ENCODE measurements around the gene ERBIN.
"Not testable (repeated sequence)": the region's sequence is repeated elsewhere in the genome, so short reads cannot be mapped to it uniquely, and the experiment has no call there.

ERBIN gene

DNA sequence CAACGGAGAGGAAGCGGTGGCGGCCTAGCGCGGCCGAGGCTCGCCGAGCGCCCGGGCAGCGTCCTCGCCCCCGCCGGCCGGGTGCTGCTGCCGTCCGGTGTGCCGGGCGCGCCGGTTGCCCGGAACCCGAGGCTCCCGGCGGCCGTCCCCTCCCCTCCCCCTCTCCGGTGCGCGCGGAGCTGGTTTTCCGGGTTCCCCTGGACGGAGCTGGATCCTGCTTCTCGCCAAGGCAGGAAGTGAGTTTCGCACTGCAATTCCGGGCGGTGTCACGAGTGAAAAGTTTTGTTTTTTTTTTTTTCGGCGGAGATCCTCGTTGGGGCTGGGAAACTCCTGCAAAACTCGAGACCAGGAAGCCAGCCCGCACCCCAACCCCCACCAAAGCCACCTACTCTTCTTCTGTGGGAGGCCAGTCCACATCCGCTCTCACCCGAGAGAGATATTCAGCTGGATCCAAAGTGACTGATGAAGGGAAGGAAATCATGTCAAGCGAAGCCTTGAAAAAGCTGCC is at the start of gene ERBIN:
Gene ERBIN, plus strand, starts transcription at position 300 of the 508 bp plus-strand sequence. CDS start 66,144 bp downstream, outside the sequence.
- no peak for FAIRE-seq

DNA sequence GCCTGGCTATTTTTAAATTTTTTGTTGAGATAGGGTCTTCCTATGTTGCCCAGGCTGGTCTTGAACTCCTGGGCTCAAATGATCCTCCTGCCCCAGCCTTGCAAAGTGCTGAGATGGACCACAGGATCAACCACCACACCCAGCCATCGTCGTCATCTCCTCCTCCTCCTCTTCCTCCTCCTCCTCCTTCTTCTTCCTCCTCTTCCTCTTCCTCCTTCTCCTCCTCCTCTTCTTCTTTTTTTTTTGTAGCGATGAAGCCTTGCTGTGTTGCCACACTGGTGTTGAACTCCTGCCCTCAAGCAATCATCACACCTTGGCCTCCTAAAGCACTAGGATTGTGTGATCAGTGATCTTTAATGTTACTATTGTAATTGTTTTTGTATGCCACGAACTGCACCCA is 49.4 kb upstream of the ERBIN start:
- FAIRE-seq: no peak

DNA sequence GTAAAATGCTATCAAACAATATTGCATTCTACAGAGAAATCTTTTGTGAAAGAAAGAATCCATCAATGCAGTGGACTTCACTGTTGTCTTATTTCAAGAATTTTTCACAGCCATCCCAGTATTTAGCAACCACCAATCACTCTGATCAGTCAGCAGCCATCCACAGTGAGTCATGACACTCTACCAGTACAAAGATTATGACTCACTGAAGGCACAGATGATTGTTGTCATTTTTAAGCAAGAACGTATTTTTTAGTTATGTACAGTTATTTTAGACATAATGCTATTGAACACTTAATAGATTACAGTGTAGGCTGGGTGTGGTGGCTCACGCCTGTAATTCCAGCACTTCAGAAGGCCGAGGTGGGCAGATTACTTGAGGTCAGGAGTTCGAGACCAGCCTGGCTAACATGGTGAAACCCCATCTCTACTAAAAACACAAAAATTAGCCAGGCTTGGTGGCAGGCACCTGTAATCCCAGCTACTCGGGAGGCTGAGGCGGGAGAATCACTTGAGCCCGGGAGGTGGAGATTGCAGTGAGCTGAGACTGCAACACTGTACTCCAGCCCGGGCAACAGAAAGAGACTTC is 46.6 kb upstream of the ERBIN start:
- not testable (repeated sequence) for FAIRE-seq

- no peak for FAIRE-seq
Observed at GRCh38 chr5:65880496-65881072, 45.8 kb upstream of the ERBIN start.

GRCh38 chr5:65882278-65882677 is 44.1 kb upstream of the ERBIN start:
- FAIRE-seq: no peak

GRCh38 chr5:65883461-65883860 is 42.9 kb upstream of the ERBIN start:
- no peak for FAIRE-seq

DNA sequence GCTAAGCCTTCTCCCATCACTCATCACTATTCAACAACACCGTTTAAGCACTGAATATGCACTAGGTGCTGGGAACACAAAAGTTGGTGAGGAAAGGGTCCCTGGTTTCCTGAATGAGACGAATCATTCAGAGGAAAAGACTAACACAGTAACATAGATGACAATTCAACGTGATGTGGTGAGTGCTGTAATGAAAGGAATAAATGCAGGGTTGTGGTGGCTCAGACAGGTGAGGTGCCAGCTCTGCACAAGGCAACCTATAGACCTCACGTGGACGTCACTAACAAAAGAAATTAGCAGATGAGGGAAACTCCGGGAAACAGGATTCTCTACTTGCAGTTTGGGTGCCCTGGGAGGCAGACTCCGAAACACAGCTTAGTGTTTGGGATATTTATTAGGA is 40.0 kb upstream of the ERBIN start:
- no peak for FAIRE-seq

DNA sequence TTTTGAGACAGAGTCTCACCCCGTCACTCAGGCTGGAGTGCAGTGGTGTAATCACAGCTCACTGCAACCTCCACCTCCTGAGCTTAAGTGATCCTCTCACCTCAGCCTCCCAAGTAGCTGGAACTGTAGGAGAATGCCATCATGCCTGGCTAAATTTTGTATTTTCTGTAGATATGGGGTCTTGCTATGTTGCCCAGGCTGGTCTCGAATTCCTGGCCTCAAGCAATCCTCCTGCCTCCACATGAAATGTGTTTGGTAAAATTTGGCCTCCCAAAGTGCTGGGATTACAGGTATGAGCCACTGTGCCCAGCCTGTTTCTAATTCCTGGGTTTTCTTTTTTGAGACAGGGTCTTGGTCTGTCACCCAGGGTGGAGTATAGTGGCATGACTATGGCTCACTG is 34.4 kb upstream of the ERBIN start:
- not testable (repeated sequence) for FAIRE-seq

GRCh38 chr5:65892801-65893200 is 33.6 kb upstream of the ERBIN start:
- FAIRE-seq: no peak

- FAIRE-seq: no peak
Observed at GRCh38 chr5:65893749-65894430, 32.5 kb upstream of the ERBIN start.

DNA sequence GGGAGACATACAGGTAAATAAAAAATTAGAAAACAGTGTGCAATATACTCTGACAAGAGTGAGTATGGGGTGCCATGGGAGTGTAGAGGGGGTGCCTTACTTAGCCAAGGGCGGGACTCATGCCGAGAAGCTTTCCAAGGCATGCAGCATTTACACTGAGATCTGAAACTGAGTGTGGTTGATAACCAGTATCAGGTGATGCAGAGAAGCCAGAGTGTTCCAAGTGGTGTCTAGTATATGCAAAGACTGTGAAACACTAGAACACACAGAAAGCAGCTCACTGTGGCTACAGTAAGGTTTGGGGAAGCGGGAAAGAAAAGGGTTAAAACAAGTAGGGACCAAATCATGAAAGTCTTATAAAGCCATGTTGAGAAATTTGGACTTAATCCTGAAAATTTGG is 30.5 kb upstream of the ERBIN start:
- FAIRE-seq: no peak

DNA sequence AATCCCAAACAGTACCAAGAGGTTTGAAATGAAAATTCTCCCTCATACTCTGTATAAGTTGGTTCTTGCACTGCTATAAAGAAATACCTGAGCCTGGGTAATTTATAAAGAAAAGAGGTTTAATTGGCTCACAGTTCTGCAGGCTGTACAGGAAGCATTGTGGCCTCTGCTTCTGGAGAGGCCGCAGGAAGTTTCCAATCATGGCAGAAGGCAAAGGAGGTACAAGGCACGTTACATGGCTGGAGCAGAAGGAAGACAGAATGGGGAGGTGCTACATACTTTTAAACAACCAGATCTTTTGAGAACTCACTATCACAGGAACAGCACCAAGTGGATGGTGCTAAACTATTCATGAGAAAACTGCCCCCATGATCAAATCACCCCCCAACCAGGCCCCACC is 25.6 kb upstream of the ERBIN start:
- no peak for FAIRE-seq

DNA sequence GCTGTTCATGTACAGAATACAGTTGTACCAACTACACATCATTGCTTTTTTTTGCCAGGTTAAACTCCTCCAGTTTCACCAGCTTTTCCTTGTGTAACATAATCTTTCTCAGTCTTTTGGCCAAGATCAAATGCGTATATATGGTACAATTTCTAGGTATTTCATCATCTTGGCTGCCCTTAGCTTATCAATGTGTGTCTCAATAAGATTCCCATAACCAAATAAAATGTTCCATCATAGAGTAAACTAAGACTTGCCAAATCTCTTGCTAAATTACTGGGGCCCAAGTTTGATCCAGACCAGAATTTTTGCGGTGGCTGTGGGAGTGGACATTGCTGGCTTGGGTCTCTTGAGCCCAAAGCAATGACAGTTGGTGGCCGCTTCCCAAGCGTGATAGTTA is 24.3 kb upstream of the ERBIN start:
- no peak for FAIRE-seq

DNA sequence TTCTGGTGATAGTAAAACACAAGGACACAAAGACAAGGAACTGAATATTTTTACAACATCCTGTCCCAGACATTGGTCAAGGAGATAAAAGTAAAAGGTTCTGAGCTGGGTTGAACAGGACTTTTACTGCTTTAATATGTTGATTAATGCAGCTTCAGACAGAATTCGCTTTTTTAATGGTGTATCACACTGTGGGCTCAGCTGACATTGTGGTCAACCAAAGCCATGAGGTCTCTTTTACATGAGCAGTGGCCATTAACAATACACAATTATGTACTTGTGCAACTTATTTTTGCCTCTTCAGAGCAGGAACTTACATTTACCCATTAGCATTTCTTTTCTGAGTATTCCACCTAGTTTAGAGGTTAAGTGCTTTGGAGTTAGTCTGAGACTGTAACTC is 22.8 kb upstream of the ERBIN start:
- FAIRE-seq: no peak

- FAIRE-seq: no peak
Observed at GRCh38 chr5:65906256-65906655, 20.1 kb upstream of the ERBIN start.

DNA sequence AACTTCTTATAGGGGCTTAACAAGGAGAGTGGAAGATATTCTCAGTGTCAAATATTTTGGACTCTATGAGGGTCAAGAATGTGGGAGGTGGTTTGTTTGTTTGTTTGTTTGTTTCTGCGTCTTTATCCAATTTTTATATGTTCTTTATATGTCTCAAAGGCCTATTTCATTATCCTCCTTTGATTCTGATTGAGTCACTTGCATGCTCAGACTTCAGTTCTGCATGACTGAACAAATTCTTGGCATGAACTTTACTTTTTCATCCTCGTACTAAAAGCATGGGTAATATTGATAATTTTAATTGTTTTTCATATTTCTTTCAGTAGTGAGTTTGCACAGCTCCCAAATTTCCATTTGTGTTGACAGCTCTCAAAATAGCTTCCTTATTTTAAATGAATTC is 19.2 kb upstream of the ERBIN start:
- FAIRE-seq: no peak

DNA sequence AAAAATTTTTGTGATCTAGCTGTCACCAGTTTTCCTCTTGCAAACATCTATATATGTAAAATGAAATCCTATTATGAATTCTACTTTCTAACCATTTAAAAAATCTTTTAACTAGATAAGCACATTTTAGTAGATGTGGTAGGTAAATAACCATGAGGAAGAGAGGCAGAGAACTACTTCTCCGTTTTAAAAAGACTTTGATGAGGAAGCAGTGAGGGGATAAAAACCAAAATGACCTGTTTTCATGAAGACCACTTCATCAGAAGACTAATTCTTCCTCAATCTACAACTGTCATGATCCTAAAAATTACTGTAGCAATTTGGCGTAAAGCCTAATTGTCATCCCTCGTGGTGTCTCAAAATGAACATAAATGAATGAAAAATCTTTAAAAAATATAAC is 15.7 kb upstream of the ERBIN start:
- no peak for FAIRE-seq

DNA sequence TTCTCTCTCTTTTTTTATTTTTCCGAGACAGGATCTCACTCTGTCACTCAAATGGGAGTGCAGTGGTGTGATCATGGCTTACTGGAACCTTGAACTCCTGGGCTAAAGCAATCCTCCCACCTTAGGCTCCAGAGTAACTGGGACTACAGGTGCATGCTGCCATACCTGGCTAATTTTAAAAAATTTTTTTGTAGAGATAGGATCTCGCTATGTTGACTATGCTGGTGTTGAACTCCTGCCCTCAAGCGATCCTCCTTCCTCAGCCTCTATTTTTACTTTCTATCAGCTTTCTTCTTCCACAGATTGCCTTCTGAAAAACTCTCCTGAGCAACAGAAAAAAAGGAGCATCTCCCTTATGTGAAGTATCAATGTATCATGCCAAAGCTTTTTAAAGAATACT is 14.1 kb upstream of the ERBIN start:
- FAIRE-seq: no peak

DNA sequence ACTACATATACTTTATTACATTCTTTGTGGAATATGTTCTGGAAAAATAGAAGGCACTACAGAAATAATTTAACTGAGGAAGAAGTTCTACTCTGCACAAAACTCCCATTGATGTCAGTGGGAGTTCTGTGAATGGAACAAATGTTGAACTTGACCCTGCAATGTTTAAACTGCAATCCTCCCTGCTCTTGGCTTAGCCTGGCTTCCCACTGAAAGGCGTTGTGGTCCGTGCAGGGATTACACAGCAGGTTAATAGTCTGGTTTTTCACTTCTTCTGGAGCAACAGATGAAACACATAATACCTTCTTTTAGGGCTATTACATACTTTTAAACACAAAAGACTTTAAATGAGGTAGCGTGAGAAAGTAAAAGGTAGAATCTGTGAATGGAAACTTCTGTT is 12.9 kb upstream of the ERBIN start:
- FAIRE-seq: no peak

DNA sequence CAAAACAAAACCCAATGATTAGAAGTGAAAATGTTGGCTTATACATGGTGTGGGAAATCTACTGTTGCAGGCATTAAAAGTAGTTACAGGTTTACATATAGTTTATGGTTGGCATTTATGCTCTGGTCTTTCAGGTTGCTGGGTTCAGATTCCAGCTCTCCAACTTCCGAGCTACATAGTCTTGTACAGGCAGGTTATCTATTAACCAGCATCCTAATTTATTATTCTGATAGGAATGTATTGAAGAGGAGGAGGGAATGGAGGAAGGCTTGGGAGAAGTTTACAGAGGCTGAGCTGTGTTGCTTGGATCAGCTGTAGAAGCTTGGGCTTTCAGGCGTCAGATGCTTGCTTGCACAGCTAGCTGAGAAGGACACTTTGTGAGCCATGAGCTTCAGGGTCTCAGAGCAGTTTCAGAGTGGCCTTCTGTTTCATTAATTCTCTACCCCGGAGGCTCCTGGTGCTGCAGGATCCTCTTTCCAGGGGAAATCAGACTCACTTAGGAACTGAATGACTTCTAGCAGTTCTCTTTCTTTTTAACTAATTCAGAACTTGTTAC is 11.7 kb upstream of the ERBIN start:
- FAIRE-seq: no peak

GRCh38 chr5:65915661-65916060 is 10.7 kb upstream of the ERBIN start:
- not testable (repeated sequence) for FAIRE-seq

DNA sequence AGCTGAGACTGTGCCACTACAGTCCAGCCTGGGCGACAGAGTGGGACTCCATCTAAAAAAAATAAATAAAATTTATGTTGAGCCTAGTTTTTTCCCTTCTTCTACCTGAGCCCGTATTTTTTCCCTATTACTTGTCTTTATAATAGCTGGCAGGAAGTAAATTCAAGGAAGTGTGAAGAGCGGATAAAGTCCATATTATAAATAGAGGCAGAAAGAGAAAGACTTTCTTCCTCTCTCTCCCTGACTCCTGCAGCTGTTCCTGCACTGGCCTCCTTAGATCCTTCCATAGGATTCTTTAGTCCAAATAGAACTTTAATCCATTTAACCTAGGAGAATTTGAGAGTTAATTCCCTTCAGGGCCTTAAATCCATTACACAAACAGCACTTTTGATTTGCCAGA is 10.3 kb upstream of the ERBIN start:
- FAIRE-seq: no peak

DNA sequence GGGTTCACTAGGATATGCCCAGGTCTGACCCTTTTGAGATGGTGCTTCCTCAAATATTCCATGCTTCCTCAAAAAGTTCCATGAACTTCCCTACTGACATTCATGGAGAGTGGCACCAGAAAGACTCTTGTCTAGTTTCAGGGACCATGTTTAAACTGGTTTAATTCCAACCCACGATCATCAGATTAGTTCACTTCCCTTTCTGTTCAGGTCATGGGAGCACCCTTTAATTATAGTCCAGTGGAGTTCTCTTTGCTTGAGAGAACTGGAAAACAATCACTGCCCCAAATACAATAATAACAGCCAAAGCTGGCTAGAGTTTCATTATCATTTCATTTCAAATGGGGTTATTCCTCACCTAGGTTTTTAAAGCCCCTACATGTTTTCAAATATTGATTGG is 9.7 kb upstream of the ERBIN start:
- FAIRE-seq: no peak

DNA sequence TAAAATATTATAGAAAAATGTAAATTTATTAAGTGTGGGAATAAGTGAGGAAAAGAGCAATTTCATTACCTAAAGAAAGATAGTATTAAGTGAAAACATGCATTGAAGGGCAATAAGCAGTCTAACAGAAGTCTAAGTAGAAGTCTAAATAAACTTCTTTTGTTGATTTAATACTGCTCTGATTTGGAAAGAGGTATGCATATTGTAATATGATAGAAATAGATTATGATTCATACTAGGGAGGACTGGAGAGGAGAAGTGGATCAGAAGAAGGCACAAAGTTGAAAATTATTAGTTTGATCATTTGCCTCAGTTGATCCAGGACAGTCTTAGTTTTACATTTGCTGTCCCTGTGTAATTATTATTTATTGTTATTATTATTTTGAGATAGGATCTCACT is 6.6 kb upstream of the ERBIN start:
- no peak for FAIRE-seq

Measured in A204.1 (cell line).